Measurements from ENCODE around the gene TKTL2.

The TKTL2 gene

DNA sequence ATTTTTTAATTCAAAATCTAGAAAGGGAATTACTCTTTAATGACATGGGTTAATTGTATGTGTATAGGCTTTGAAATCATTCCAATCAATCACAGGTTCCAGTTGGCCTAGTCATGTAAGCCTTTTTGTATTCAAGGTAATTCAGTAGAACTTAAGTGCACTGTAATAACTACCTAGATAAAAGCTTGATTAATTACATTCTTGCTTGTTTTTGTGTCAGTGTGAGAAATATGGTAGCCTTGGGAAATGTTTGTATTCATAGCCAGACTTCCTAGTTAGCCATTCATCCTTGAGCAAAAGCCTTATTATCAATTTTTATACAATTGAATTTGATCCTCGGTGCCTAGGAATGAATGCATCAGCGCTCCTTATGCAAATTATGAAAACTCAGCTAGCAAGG, 33.5 kb downstream of the TKTL2 start:
- DNase-seq = no peak
